IPS-18c (cell line): ENCODE measurements around the gene RIC8A.
A peak's percentile ranks its signal among the peaks of the same experiment; 100 is the strongest.
"Not testable (repeated sequence)": the region's sequence is repeated elsewhere in the genome, so short reads cannot be mapped to it uniquely, and the experiment has no call there.

Experiments used
- H3K4me3 ChIP-seq: 2 replicates; pipeline ENCODE4 v1.7.0; 2013; ENCODE audit warnings: low read depth, mild to moderate bottlenecking, low read length, moderate library complexity; ENCODE audit not compliant: insufficient read depth
- H3K9me3 ChIP-seq: one replicate; pipeline ENCODE4 v1.6.1; 2013; ENCODE audit warnings: mild to moderate bottlenecking, low read length, moderate library complexity; ENCODE audit not compliant: control insufficient read depth, insufficient read depth

RIC8A gene

DNA sequence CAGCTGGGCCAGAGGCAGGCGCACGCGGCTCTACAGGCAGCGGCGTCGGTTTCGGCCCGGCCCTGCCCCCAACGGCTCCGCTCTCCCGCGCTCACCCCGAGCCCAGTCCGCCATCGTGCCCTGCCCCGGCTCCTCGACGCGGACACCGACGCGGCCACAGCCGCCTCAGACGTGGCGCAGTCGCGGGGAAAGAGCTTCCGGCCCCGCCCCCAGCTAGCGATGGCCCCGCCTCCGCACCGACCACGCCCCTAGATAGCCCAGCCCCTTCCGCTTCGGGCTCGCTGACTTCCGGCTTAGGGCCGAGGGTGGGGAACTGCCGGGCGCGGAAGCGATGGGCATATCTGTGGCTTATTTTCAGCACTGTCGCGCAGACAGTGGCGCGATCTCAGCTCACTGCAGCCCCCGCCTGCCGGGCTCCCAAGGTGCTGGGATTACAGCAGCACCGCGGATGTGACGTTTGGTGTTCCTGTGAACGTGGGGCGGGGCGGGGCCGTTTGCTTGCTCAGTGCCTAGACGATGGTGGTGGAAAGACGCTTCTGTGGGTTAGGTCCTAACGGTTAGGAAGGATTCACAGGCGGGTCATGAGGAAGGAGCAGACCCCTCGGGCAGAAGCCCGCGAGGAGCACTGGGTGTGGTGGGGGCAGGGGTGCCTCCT, at the start of gene RIC8A, which contains the start of gene BET1L:
Gene RIC8A (plus strand): TSS at position 501 of the 655 bp plus-strand sequence. CDS start 1,147 bp downstream, outside the sequence.
Gene BET1L (minus strand): TSS at position 192 of the 655 bp plus-strand sequence. CDS start 78 bp downstream, at position 114.
- peak within 1 kb of the TSS; percentile 64 for H3K4me3 ChIP-seq
- H3K9me3 ChIP-seq, result no peaks in the 10 kb centered on the region

GRCh38 chr11:180242-180641, 27.3 kb upstream of the RIC8A start:
- not testable (repeated sequence) for H3K4me3 ChIP-seq, H3K9me3 ChIP-seq

- not testable (repeated sequence) for H3K9me3 ChIP-seq, H3K4me3 ChIP-seq
These were observed 18.2 kb upstream of the RIC8A start for GRCh38 chr11:189200-189783.

- not testable (repeated sequence) for H3K4me3 ChIP-seq, H3K9me3 ChIP-seq
These were observed 17.6 kb upstream of the RIC8A start for GRCh38 chr11:189843-190311.

DNA sequence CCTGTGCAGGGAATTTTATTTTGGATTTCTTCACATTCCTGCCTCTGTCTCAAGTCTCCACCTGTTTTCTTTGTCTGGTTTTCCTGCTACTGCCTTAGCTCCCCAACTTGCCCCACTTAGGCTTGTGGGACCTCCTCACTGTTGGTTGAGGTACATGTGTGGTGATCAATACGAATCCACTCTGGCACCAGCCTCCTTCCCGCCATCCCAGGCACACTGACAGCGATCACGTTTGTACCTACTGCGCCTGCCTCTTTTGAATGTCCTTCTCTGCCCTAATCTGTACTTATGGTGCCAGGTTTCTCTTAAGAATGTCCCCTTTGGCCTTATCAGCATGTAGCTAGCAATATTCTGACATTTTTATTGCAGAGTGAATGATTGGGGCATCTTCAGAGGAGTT, 17.0 kb upstream of the RIC8A start:
- H3K9me3 ChIP-seq, H3K4me3 ChIP-seq: not testable (repeated sequence)

- not testable (repeated sequence) for H3K9me3 ChIP-seq, H3K4me3 ChIP-seq
These were observed 15.7 kb upstream of the RIC8A start for GRCh38 chr11:191490-192478.

- H3K4me3 ChIP-seq, H3K9me3 ChIP-seq: not testable (repeated sequence)
These were observed 14.8 kb upstream of the RIC8A start, which contains the start of gene SCGB1C1 for GRCh38 chr11:192674-193128. TSS of gene SCGB1C1 (plus strand) at chr11:193078. CDS start at chr11:193100, 22 bp downstream.

DNA sequence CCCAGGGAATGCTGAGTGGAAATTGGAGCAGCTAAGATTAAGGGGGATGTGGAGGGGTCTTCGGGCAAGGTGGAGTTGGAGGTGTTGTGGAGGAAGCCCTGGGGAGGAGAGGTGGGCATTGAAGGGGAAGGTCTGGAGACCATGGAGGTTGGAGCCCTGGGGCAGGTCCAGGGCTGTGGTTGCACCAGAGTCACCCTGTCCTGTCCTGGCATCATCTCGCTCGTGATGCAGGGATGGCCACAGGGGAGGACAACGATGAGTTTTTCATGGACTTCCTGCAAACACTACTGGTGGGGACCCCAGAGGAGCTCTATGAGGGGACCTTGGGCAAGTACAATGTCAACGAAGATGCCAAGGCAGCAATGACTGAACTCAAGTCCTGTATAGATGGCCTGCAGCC, 14.0 kb upstream of the RIC8A start:
- not testable (repeated sequence) for H3K9me3 ChIP-seq, H3K4me3 ChIP-seq

DNA sequence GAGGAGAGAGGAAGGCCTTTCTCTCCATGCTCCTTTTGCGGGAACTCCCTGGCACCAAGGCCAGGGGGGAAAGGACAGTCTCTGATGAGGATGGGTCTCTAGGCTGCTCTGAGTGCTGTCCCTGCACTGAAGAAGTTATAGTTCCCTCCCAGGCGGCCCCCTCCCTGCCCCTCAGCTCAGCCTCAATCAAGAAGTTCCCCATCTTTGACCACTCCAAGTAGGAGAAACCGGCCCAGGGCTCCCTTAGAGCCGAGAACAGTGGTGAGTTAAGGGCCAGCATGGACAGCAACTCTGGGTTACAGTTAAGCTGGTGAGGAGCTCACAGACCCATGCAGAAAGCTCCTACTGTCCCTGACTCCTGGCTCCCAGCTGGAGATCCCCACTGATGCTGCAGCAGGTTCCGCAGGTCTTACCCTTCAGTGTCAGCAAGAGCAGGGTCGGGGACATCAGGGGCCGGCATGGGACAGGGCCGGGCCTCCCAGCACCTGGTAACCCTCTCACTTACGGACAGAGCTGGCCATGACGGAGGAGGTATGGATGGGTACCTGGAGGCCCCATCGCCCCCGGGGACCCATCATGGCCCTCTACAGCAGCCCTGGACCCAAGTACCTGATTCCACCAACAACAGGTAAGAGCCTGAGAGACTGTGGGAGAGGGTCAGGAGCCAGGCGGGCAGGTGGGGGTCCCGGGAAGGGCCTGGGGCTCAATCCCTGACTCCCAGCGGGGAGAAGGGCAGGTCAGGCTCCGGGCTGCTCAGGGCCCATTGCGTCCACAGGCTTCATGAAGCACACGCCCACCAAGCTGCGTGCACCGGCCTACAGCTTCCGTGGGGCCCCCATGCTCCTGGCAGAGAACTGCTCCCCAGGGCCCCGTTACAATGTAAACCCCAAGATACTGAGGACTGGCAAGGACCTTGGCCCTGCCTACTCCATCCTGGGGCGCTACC, 10.4 kb upstream of the RIC8A start:
- no peaks in the 10 kb centered on the region for H3K9me3 ChIP-seq
- no peak overlapping the region for H3K4me3 ChIP-seq

GRCh38 chr11:197741-198235, 9.7 kb upstream of the RIC8A start:
- no peaks in the 10 kb centered on the region for H3K9me3 ChIP-seq
- no peak overlapping the region for H3K4me3 ChIP-seq

- no peaks in the 10 kb centered on the region for H3K9me3 ChIP-seq
- no peak overlapping the region for H3K4me3 ChIP-seq
These were observed 9.2 kb upstream of the RIC8A start for GRCh38 chr11:198236-198806.

DNA sequence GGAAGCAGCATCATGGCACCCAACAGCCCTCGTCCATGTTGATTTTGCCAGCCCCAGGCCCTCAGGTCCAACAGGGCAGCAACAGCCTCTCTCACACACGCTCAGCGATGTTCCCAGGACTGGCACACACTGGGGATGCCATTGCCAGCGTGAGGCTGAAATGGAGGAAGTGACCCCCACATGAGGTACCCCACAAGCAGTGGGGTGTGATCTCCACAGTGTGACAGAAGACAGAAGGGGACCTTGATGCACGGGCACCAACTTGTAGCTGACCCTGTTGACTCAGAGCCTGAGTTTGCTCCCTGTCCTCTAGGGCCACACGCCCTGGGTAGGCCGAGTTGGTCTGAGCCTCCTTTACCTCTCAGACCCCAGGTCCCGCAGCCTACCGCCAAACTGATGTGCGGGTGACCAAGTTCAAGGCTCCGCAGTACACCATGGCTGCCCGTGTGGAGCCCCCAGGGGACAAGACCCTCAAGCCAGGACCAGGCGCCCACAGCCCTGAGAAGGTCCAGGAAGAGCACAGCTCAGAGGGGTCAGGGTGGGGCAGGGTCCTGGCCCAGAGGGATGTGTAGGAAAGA, 8.4 kb upstream of the RIC8A start:
- no peaks in the 10 kb centered on the region for H3K9me3 ChIP-seq

GRCh38 chr11:199782-200181, 7.7 kb upstream of the RIC8A start:
- no peaks in the 10 kb centered on the region for H3K9me3 ChIP-seq
- no peak overlapping the region for H3K4me3 ChIP-seq

More for the DNA sequence above, 8.4 kb upstream of the RIC8A start:
- no peak overlapping the region for H3K4me3 ChIP-seq

DNA sequence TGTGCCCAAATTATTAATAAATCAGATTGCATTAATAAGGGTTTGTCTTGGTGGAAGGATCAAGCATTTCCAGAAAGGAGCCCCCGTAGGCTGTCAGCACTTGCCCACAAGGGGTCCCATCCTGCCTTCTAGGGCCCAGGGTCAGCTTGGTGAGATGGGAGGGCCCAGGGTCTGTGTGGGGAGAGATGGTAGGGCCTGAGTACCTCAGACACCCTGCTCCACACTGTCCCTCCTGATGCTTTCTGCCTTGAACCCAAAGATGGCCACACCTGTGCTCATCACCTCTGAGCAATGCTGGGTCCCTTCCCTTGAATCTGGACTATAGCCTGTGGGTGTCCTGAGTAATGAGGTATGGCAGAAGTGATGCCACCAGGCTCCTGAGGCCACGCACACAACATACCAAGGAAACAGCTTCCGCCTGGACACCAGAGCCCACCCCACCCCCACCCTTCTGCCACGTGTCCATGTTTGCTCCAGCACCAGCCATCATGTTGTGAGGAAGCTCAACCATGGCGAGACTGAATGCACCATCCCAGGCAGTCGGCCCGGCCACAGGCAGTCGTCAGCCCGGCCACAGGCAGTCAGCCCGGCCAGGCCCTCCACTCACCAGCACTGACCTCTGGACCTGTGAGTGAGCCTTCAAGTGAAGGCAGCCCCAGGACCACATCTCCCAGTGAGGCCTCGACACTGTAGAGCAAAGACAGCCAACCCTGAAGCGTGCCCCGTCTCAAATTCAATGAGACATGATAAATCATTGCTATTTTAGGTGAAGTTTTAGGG, 7.1 kb upstream of the RIC8A start:
- Histone ChIP-seq H3K4me3 (no peak overlapping the region), H3K9me3 (no peaks in the 10 kb centered on the region)

DNA sequence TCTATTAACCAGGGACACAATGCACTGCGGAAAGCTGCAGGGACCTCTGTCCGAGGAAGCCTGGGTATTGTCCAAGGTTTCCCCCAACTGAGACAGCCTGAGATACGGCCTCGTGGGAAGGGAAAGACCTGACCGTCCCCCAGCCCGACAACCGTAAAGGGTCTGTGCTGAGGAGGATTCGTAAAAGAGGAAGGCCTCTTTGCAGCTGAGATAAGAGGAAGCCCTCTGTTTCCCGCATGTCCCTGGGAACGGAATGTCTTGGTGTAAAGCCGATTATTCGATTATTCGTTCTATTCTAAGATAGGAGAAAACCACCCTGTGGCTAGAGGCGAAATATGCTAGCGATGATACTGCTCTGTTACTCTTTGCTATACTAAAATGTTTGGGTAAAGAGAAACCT, 5.5 kb upstream of the RIC8A start:
- Histone ChIP-seq H3K9me3 (no peaks in the 10 kb centered on the region), H3K4me3 (no peak overlapping the region)
